ENCODE results near the gene NT5C1A.

Gene NT5C1A

GRCh38 chr1:39666772-39667171 lies 5.1 kb downstream of the NT5C1A start:
- no peak overlapping the region for H3K4me3 ChIP-seq (ENCODE audit: low read depth, low read length)
- POLR2A ChIA-PET: no interaction called here
- CTCF ChIA-PET: interaction anchor here (10.1 kb wide), 1 partner anchor 9 kb away, joined by 181 read pairs; no protein-coding TSS in a partner anchor
- no peak for TF ChIP-seq YY2 (tag by site-specific recombination; IDR thresholded peaks at IDR 0.05)
- no peak for TF ChIP-seq KLF7 (tag by site-specific recombination; IDR thresholded peaks at IDR 0.05; ENCODE audit: borderline replicate concordance)
- no peak for TF ChIP-seq KLF16 (tag by site-specific recombination; IDR thresholded peaks at IDR 0.05)
- TF ChIP-seq ZNF473 (tag by site-specific recombination; IDR thresholded peaks at IDR 0.05): no peak
- no peak for TF ChIP-seq YY1 (tag by site-specific recombination; IDR thresholded peaks at IDR 0.05)
- TF ChIP-seq ZBTB8A (tag by site-specific recombination; IDR thresholded peaks at IDR 0.05): no peak
- no peak for TF ChIP-seq HIC1 (tag by site-specific recombination; IDR thresholded peaks at IDR 0.05)
- no peak for TF ChIP-seq ZNF24 (tag by site-specific recombination; IDR thresholded peaks at IDR 0.05)
- TF ChIP-seq ZBTB20 (tag by site-specific recombination; IDR thresholded peaks at IDR 0.05): no peak
- no peak for TF ChIP-seq ZNF623 (tag by site-specific recombination; IDR thresholded peaks at IDR 0.05)
- no peak for TF ChIP-seq ZNF701 (tag by site-specific recombination; IDR thresholded peaks at IDR 0.05)
- no peak for TF ChIP-seq FEZF1 (tag by site-specific recombination; IDR thresholded peaks at IDR 0.05)
- no peak for TF ChIP-seq HOXD13 (CRISPR knock-in tag; IDR thresholded peaks at IDR 0.05; ENCODE audit: borderline replicate concordance)
- no peak for TF ChIP-seq ZBTB17 (tag by site-specific recombination; IDR thresholded peaks at IDR 0.05)
- H3K27ac ChIP-seq (ENCODE audit: extremely low read depth, low read depth, low read length): no peak overlapping the region
- no peaks in the 10 kb centered on the region for H3K9me3 ChIP-seq (ENCODE audit: control insufficient read depth, insufficient read depth, low read depth, low read length)
- H3K36me3 ChIP-seq (ENCODE audit: control insufficient read depth in 2 of 2, insufficient read depth in 1 of 2, low read length in 2 of 2): peaks cover 0 to 4% of the 10 kb centered on the region in 2 experiments; a peak in 1 of 3 replicates
- H3K4me1 ChIP-seq (ENCODE audit: control insufficient read depth, insufficient read depth, low read length): no peaks in the 10 kb centered on the region; the same call in 1 of the 2 replicates

GRCh38 chr1:39663559-39663958 lies 8.3 kb downstream of the NT5C1A start:
- POLR2A ChIA-PET: no interaction called here
- H3K4me3 ChIP-seq (ENCODE audit: low read depth, low read length): no peak overlapping the region
- no peak overlapping the region for H3K27ac ChIP-seq (ENCODE audit: extremely low read depth, low read depth, low read length)
- H3K9me3 ChIP-seq (ENCODE audit: control insufficient read depth, insufficient read depth, low read depth, low read length): no peaks in the 10 kb centered on the region
- H3K36me3 ChIP-seq (ENCODE audit: control insufficient read depth in 2 of 2, insufficient read depth in 1 of 2, low read length in 2 of 2): peaks cover 0 to 4% of the 10 kb centered on the region in 2 experiments; a peak in 1 of 3 replicates
- CTCF ChIA-PET: no interaction called here
- no peak for TF ChIP-seq ZNF398 (tag by site-specific recombination; IDR thresholded peaks at IDR 0.05)
- TF ChIP-seq ZNF2 (tag by site-specific recombination; IDR thresholded peaks at IDR 0.05): no peak
- TF ChIP-seq ZNF707 (tag by site-specific recombination; IDR thresholded peaks at IDR 0.05): no peak
- TF ChIP-seq ATF2 (tag by site-specific recombination; IDR thresholded peaks at IDR 0.05; ENCODE audit: low read depth): no peak
- no peaks in the 10 kb centered on the region for H3K4me1 ChIP-seq (ENCODE audit: control insufficient read depth, insufficient read depth, low read length)

- CTCF ChIA-PET: interaction anchor here (0.6 to 11.7 kb wide), 4 partner anchors 8 to 67 kb away, joined by 3 to 181 read pairs (median 7); partner anchors contain the start of gene NT5C1A
- TF ChIP-seq ZFP3 (tag by site-specific recombination; IDR thresholded peaks at IDR 0.05; ENCODE audit: low read depth) (no peak), ZNF266 (tag by site-specific recombination; IDR thresholded peaks at IDR 0.05; ENCODE audit: low read depth) (no peak), MEIS1 (CRISPR knock-in tag; IDR thresholded peaks at IDR 0.05; ENCODE audit: borderline replicate concordance) (no peak), ZSCAN5A (tag by site-specific recombination; IDR thresholded peaks at IDR 0.05) (no peak), ZNF239 (tag by site-specific recombination; IDR thresholded peaks at IDR 0.05) (no peak), ZNF140 (tag by site-specific recombination; IDR thresholded peaks at IDR 0.05) (no peak), ZNF629 (tag by site-specific recombination; IDR thresholded peaks at IDR 0.05) (no peak), ZNF398 (tag by site-specific recombination; IDR thresholded peaks at IDR 0.05) (no peak)
Observed at GRCh38 chr1:39662861-39663260, 9.0 kb downstream of the NT5C1A start.

More at GRCh38 chr1:39662861-39663260, 9.0 kb downstream of the NT5C1A start:
- no peaks in the 10 kb centered on the region for H3K9me3 ChIP-seq (ENCODE audit: control insufficient read depth, insufficient read depth, low read depth, low read length)
- H3K27ac ChIP-seq (ENCODE audit: extremely low read depth, low read depth, low read length): no peak overlapping the region
- no peaks in the 10 kb centered on the region for H3K4me1 ChIP-seq (ENCODE audit: control insufficient read depth, insufficient read depth, low read length)
- POLR2A ChIA-PET: no interaction called here
- H3K36me3 ChIP-seq (ENCODE audit: control insufficient read depth in 2 of 2, insufficient read depth in 1 of 2, low read length in 2 of 2): peaks cover 0 to 4% of the 10 kb centered on the region in 2 experiments; a peak in 1 of 3 replicates
- no peak overlapping the region for H3K4me3 ChIP-seq (ENCODE audit: low read depth, low read length)

All from HEK293 (cell line).